Stimulated activated CD4-positive, alpha-beta T cell treated with anti-CD3 and anti-CD28 coated beads, TNF-alpha, amount 100 ng/mL, for 1 hour (primary cell): ENCODE measurements around the gene PHYHIPL.

ENCODE experiments used
- DNase-seq, 3 donors: peaks; one replicate each; pipeline ENCODE4 v3.0.0-alpha.2; 2020; ENCODE audit warnings: low read depth in 3 of 3, low spot score in 1 of 3

The PHYHIPL gene

GRCh38 chr10:59252491-59252890, 76.0 kb downstream of the PHYHIPL start:
- no peak for DNase-seq

DNA sequence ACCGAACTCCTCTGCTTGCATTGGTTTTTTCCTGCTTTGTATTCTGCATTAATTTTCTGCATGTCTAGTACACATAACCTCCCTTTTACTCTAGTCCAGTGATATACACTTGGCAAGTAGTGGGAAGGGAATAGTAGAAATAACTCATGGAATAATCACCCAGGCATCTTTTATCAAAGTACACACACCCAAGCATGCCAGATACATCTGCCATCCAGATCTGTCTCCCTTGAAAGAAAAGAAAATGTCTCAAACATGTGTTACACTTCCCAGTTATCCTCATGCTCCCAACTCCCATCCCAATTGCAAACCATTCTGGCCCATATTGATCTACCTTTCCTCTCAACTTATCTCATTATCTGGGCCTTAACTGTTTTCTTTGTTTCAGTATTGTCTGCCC, 79.0 kb downstream of the PHYHIPL start:
- DNase-seq, result no peak

DNA sequence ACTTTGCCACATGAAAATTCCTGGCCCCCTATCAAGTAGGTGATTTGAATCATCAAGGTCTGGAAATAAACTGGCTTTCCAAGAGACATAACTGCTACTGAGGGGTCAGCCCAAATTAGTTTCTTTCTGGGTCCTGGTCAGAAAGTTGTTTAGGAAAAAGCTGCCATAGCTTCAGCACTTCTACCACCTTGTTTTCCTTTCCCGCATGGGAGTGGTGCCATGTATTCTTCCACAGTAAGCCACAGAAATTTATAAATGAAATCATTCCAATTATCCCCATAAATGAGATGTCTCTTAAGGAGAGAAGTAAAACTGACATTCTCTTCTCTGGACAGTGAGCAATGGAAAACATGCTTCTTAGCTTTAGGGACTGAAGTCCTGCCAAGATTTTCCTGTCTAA, 80.8 kb downstream of the PHYHIPL start:
- no peak for DNase-seq

GRCh38 chr10:59258890-59259289, 82.4 kb downstream of the PHYHIPL start:
- DNase-seq, result no peak

DNA sequence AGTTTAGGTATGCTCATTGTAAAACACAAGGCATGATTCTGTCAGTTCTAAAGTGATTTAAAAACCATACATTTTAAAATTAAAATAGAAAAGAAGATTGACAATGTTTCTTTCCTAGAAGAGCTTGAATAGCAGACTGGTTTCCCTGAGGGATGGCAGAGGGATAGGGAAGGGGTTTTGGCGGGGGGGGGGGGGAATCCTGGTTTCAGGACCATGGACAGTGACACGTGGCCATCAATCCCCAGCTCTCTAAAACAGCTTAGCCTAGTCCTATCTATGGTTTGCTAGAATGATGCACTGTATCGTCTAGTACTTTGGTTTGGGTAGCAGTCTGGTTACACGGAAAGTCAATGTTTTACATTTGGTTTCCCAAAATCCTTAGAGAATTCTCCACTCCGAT, 88.7 kb downstream of the PHYHIPL start:
- DNase-seq, result no peak

GRCh38 chr10:59266321-59266720, 89.9 kb downstream of the PHYHIPL start:
- no peak for DNase-seq

- no peak for DNase-seq
Observed at GRCh38 chr10:59268460-59268859, 92.0 kb downstream of the PHYHIPL start.

GRCh38 chr10:59269651-59270050, 93.2 kb downstream of the PHYHIPL start:
- DNase-seq, result no peak

DNA sequence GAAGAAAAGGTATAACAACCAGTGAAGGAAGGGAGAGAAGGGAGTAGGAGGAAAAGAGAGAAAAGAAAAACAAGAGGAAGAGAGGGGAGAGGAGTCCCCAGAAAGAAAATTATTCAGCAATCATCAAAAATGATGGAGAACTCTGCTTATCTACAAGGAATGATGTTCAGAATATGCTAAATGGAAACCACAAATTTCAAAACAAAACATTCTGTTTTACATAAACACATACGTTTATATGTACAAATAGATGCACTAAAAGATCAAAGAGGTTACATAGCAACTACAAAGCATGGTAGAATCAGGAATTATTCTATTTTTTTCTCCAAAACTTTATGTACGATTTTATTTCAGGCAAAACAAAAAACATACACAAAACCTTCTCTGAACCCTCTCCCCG, 94.0 kb downstream of the PHYHIPL start:
- no peak for DNase-seq

GRCh38 chr10:59271160-59271559, 94.7 kb downstream of the PHYHIPL start:
- DNase-seq, result no peak

GRCh38 chr10:59272061-59272460, 95.6 kb downstream of the PHYHIPL start:
- no peak for DNase-seq

- DNase-seq, result no peak
Observed at GRCh38 chr10:59273445-59273844, 97.0 kb downstream of the PHYHIPL start.

DNA sequence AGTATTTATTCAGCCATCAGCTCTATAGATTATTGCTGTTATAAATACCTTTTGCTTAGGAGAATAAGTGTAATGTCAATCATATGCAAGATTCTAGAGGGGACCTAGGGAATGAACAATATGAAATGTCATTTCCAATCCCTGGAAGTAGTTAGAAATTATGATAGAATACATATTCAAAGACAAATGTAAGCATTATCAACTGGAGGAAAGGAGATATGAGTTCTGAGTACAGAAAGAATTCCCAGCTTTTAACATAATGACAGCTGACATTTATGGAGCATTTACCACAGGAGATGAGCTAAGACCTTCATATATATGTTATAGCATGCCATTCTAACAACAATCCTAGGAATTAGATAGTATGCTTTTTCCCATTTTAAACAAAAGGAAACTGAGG, 99.7 kb downstream of the PHYHIPL start:
- DNase-seq, result no peak

- no peak for DNase-seq
Observed at GRCh38 chr10:59276919-59277318, 100.5 kb downstream of the PHYHIPL start.

- DNase-seq, result no peak
Observed at GRCh38 chr10:59279476-59279875, 103.0 kb downstream of the PHYHIPL start.

DNA sequence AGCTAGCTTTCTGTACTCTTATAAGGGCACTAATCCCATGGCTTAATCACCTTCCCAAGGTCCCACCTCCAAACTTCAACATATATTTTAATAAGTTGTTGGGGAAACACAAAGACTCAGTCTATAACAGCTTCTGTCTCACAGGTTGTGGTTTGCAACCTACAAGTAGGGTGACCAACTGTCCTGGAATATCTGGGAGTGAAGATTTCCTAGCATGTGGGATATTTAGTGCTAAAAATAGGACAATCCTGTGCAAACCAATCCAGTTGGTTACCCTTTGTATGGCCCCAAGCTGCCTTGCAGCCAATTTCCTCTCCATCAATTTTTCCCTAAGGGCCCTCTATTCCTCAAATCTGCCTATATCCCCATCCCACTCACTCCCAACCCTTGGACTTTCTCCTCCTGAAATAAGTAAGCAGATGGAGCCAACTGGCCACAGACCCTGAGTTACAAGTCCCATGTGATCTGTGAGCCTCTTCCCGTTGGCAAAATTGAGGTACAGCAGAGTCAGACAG, 103.6 kb downstream of the PHYHIPL start:
- no peak for DNase-seq

- no peak for DNase-seq
Observed at GRCh38 chr10:59281861-59282260, 105.4 kb downstream of the PHYHIPL start.

DNA sequence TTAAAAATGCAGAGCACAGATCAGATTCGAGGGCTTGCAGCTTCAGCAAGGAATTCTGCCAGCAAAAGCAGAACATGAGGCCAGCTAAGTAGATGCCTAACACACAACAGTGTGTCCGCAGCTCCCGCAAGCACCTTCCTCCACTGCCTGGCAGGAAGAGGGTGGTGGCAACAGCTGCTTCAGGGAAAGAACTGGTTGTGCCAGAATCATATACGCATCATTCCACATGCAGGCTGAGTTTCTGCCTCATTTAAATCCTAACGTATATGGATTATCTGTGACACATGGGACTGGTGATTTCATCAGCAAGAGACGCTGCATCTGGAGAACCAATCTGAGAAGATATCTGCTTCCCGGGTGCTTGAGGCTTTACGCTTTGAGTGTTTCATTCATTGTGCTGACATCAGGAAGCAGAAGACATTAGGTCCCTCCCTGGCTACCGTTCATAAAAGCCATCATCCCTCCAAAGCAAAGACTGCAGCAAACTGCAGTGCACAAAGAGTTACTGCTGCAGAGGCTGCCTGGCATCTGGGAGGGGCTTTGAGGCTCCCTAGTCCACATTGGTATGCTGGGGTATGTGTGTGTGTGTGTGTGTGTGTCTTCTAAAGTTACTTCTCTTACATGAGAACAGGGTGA, 107.1 kb downstream of the PHYHIPL start:
- DNase-seq, result no peak

DNA sequence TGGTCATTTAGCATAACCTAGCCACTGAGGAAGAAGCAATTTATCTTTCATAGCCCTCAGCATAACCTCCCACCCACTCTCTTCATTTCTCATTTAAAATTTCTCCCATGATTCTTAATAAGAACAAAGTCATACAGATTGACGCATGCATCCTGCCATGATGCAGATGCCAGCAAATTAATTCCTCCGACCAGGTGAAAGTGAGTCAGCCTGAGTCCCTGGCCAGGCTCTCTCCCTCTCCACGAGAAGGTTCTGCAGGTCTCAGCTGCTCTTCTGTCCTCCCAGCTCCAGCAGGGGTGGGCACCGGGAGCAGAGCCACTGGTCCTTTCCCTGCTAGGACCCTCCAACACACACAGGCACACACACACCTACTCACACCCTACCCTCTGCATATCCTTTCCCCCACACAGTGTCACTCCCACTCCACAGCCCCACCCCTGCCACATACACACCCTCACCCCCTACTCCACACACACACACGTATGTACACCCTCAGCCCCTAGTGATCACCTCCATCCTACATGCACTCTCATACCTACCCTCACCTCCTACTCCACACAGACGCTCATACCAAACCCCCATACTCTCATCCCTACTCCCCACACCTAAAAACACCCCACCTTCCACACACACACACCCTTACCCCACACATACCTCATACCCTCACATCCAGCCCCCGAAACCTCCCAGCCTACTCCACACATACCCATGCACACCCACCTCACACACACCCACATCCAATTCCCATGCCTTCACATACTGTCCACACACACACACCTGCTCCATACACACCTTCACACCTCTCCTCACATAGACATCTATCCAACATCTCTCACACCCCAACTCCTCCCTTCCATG, 107.9 kb downstream of the PHYHIPL start:
- DNase-seq, result no peak

DNA sequence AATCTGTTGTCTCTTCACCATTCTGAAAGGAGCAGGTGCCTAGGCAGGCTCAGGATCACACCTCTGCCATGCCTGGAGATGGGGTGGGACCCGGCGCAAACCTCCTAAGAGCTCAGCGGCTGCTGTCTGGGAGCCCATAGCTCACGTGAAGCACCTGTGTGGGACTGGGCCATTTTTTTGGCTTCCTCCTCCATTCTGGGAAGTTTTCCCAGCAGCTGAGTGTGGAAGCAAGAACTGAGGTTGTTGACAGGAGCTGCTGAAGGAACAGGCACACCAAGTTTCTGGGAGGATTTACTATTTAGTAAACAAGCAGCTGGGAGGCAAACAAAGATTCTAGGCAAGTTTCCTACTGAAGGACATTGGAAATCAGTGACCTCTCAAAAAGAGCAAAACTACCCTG, 108.6 kb downstream of the PHYHIPL start:
- DNase-seq, result no peak

- no peak for DNase-seq
Observed at GRCh38 chr10:59285848-59286247, 109.4 kb downstream of the PHYHIPL start.

DNA sequence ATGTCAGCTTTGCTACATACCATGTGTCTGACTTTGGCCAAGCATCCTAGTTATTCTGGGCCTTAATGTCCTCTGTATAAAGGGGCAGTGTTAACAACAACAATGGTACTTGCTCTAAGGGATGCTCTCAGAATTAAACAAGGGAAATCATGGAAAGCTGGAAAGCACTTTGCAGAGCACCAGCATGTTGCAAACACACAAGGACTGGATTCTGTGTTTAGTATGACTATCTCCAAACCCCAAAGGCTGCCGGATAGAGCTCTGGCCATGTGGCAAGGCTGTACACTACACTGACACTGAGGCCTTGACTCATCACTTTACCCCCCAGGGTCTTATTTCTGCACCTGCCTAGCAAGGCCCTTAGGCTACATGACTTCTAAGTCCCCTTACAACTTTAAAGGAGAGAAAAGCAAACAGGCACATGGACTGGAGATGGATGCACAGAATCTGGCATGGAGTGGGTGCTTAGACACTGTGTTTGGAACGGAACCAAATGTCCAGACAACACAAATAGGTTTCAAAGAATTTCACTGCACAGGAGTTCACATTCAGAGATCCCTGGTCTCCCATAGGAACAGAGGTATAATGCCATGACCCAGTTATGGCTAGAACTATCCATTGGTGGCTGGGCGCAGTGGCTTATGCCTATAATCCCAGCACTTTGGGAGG, 111.3 kb downstream of the PHYHIPL start:
- DNase-seq, result no peak
